Tibial artery (tissue), 4 donors: Measurements from ENCODE around the gene ASPSCR1.
A peak's percentile ranks its signal among the peaks of the same experiment; 100 is the strongest.

Source experiments
- DNase-seq, 2 donors: peaks; one replicate each; pipeline ENCODE4 v3.0.0-alpha.2; 2019
- H3K27ac ChIP-seq, 2 donors: fragments of 200-600 bp; sonication (generic) in 1 of 2; 1 replicate in 1 of 2; 2 replicates in 1 of 2; pipeline ENCODE4 v1.5.1; 2018 to 2019; ENCODE audit warnings: mild to moderate bottlenecking in 1 of 2
- H3K27me3 ChIP-seq, 2 donors: fragments of 200-600 bp; sonication (generic) in 1 of 2; one replicate each; pipeline versions ENCODE4 v1.5.1 to v1.6.0; 2016 to 2019
- H3K36me3 ChIP-seq, 3 donors: fragments of 200-600 bp; sonication (generic) in 2 of 3; one replicate each; pipeline ENCODE4 v1.5.1; 2016 to 2019; ENCODE audit warnings: mild to moderate bottlenecking in 2 of 3
- H3K4me1 ChIP-seq, 4 donors: fragments of 200-600 bp; sonication (generic) in 2 of 4; 1 replicate in 3 of 4; 2 replicates in 1 of 4; pipeline ENCODE4 v1.5.1; 2016 to 2019
- H3K4me3 ChIP-seq, 2 donors: fragments of 200-600 bp; sonication (generic) in 1 of 2; 1 replicate in 1 of 2; 2 replicates in 1 of 2; pipeline ENCODE4 v1.5.1; 2018 to 2019; ENCODE audit warnings: mild to moderate bottlenecking in 2 of 2
- H3K9me3 ChIP-seq, 3 donors: fragments of 200-600 bp; sonication (generic) in 1 of 3; one replicate each; pipeline ENCODE4 v1.5.1; 2016 to 2019
- intact Hi-C: fragments of 100-400 bp; cut with DNase I; formaldehyde crosslinking; loops from one replicate; pipeline ENCODE4 v1.15.0; 2023; ENCODE audit warnings: low total_unique reads
- TF ChIP-seq, protein P1 (sequence below), 2 experiments: fragments of 200-600 bp in 1 of 2; fragments of 450-650 bp in 1 of 2; IDR thresholded peaks; one replicate each; pipeline ENCODE4 v1.5.1; 2017 to 2019; ENCODE audit warnings: antibody characterized with exemption in 2 of 2, mild to moderate bottlenecking in 1 of 2, moderate library complexity in 1 of 2

The ASPSCR1 gene, protein sequence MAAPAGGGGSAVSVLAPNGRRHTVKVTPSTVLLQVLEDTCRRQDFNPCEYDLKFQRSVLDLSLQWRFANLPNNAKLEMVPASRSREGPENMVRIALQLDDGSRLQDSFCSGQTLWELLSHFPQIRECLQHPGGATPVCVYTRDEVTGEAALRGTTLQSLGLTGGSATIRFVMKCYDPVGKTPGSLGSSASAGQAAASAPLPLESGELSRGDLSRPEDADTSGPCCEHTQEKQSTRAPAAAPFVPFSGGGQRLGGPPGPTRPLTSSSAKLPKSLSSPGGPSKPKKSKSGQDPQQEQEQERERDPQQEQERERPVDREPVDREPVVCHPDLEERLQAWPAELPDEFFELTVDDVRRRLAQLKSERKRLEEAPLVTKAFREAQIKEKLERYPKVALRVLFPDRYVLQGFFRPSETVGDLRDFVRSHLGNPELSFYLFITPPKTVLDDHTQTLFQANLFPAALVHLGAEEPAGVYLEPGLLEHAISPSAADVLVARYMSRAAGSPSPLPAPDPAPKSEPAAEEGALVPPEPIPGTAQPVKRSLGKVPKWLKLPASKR

DNA sequence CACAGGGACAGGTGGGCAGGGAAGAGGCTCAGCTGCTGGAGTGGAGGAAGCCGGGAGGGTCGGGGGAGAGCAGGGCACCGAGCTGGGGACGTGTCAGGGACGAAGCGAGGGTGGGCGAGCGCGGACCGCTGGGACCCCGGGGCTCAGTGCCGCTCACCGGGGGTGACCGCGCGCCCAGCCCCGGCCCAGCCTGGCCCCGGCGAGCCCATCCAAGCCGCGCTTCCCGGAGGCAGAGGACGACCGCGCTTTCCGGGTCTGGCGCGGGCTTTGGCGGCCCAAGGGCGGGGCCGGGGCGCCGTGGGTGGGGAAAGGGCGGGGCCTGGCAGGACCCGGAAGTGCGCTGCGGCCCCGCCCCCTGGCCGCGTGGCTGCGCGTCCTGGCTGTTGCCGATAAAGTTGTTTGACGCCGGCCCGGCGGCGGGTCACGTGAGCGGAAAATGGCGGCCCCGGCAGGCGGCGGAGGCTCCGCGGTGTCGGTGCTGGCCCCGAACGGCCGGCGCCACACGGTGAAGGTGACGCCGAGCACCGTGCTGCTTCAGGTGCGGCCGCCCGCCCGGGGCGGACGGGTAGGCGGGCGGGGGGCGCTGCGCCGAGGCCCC is at the start of gene ASPSCR1:
Gene ASPSCR1, plus strand, starts transcription at position 419 of the 598 bp plus-strand sequence. Its CDS starts 18 bp downstream, at position 437.
- H3K36me3 ChIP-seq, result peaks cover 0 to 16% (median 0%) of the 10 kb centered on the region in 3 donors
- intact Hi-C loops, result no loop called here
- DNase-seq, result peak; percentile 81 to 93
- peak within 1 kb of the TSS; percentile 58 to 90 for H3K4me3 ChIP-seq
- H3K9me3 ChIP-seq, result no peaks in the 10 kb centered on the region
- H3K27me3 ChIP-seq, result peaks cover 0 to 5% of the 10 kb centered on the region in 2 donors
- peaks cover 0 to 23% (median 17%) of the 10 kb centered on the region in 4 donors for H3K4me1 ChIP-seq
- H3K27ac ChIP-seq, result peak within 1 kb of the TSS; percentile 80 to 89
- TF ChIP-seq, protein P1, sequence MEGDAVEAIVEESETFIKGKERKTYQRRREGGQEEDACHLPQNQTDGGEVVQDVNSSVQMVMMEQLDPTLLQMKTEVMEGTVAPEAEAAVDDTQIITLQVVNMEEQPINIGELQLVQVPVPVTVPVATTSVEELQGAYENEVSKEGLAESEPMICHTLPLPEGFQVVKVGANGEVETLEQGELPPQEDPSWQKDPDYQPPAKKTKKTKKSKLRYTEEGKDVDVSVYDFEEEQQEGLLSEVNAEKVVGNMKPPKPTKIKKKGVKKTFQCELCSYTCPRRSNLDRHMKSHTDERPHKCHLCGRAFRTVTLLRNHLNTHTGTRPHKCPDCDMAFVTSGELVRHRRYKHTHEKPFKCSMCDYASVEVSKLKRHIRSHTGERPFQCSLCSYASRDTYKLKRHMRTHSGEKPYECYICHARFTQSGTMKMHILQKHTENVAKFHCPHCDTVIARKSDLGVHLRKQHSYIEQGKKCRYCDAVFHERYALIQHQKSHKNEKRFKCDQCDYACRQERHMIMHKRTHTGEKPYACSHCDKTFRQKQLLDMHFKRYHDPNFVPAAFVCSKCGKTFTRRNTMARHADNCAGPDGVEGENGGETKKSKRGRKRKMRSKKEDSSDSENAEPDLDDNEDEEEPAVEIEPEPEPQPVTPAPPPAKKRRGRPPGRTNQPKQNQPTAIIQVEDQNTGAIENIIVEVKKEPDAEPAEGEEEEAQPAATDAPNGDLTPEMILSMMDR (IDR thresholded peaks at IDR 0.05), result no peak

DNA sequence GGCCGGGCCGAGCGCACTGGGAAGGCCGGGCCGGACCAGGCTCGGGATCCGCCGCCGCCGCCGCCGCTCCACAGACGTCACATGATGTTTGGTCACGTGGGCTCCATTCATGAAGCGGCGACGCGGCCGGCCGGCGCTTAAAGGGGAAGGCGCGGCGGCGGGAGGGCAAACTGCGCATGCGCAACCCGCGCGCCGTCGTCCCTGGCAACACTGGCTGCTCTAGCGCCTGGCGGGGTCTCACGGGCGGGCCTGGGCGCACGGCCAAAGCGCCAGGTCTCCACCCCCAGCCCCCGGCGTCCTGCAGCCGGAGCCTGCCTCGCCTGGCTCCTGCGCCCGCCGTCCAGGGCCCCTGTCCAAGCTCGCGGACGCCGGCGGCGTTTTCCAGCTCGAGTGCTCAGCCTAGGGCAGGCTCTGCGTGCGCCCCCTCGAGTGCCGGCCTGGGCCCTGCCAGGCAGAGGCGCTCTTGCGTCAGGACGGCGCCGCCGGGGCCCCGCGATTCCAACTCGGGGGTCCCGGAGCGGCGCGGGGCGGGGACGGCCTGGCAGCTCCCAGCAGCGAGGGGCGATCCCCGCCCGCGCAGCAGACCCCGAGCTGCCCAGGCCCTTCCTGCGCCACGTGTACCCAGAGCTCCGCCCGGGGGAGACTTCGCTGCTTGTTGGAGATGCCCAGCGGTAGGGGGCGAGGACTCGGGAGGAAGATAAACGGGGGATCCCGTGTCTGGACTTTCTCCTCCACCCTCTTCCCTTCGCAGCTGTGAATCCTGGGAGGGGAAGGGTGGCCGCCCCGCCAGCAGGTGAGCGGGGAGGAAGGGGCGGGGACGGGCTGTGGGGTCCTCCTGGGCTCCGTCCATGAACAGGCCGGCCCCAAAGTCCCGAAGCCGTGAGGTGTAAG is 49.5 kb upstream of the ASPSCR1 start, which contains the start of gene MAFG:
Gene MAFG, minus strand, starts transcription at position 83 of the 891 bp plus-strand sequence. CDS start 4,550 bp downstream, outside the sequence.
- H3K4me3 ChIP-seq, result peak within 1 kb of the TSS; percentile 92 to 99
- H3K36me3 ChIP-seq, result peaks cover 0 to 1% (median 0%) of the 10 kb centered on the region in 3 donors
- no peaks in the 10 kb centered on the region for H3K9me3 ChIP-seq
- H3K27ac ChIP-seq, result peak within 1 kb of the TSS; percentile 94
- peak; percentile 92 to 94 for DNase-seq
- peaks cover 0 to 34% of the 10 kb centered on the region in 2 donors for H3K27me3 ChIP-seq
- TF ChIP-seq, protein P1 (IDR thresholded peaks at IDR 0.05), result no peak
- peaks cover 11 to 49% (median 41%) of the 10 kb centered on the region in 4 donors for H3K4me1 ChIP-seq
- intact Hi-C loops, result no loop called here

DNA sequence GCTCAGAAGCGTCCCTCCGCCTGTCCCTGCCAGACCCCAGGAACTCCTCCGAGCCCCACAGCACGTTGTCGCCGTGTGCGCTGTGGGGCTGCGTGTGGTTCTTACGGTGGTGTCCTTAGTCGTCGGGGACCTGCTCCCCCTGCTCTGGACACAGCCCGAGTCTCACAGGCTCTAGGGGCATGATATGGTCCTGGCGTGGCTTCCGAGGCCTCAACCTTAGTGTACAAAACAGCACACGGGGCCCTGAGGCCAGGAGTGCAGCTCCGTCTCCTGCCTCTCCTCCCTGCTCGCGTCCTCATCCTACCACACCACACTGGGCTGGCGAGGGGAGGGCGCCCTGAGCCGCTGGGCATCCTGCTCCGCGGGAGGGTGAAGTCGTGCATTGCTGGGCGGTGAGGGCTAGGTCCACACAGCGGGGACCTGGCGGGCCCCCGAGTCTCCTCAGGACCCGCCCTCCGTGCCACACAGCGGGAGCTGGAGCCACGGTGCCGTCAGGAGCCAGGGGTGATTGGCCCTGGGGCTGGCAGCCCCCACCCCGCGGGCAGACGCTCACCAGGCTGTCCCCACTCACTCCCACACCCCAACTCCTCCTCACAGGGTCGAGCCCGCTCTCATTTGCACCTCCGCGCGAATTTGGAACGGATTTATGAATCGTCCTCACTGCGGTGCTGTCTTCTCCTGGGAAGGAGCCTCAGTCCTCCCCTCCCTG is 48.7 kb upstream of the ASPSCR1 start:
- H3K4me1 ChIP-seq, result peaks cover 10 to 41% (median 33%) of the 10 kb centered on the region in 4 donors
- TF ChIP-seq, protein P1 (IDR thresholded peaks at IDR 0.05), result no peak
- H3K36me3 ChIP-seq, result no peaks in the 10 kb centered on the region
- peak overlapping the region; percentile 53 to 94 for H3K27ac ChIP-seq
- intact Hi-C loops, result no loop called here
- H3K4me3 ChIP-seq, result peak overlapping the region; percentile 92 to 99
- H3K27me3 ChIP-seq, result peaks cover 0 to 34% of the 10 kb centered on the region in 2 donors
- DNase-seq, result no peak
- no peaks in the 10 kb centered on the region for H3K9me3 ChIP-seq

DNA sequence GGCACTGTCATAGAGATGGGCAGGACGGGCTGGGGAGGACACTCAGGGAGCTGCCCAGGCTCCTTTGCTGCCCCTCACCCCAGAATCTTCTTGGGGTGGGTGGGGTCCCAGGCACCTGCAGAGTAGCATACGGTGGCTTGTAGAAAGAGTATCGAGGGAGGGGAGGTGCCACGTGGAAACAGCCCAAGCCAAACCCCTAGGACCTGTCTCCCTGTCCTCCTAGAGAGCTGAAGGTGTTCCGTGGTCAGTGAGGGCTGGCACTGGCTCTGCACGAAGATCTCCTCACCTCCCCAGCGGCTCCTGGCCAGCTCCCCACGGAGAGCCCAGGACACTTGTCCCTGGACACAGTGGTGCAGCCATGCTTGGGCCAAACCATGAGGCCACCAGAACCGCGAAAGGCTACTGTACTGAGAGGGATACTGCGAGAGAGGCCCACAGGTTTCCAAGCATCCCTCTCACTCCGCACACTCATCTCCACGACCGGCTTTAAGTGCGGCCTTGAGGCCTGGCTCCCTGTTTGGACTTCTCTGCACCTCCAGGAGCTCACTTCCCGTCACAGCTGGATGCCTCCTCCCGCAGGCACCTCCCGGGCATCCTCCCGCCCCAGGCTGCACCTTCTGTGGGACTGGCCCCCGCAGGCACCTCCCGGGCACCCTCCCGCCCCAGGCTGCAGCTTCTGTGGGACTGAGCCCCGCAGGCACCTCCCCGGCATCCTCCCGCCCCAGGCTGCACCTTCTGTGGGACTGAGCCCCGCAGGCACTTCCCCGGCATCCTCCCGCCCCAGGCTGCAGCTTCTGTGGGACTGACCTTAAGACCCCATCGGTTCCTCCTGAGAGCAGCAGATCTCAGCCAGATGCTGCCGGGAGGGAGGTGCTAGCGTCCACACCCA is 47.9 kb upstream of the ASPSCR1 start:
- no peak for DNase-seq
- TF ChIP-seq, protein P1 (IDR thresholded peaks at IDR 0.05), result no peak

More for the DNA sequence above, 47.9 kb upstream of the ASPSCR1 start:
- Histone ChIP-seq H3K4me1 (peaks cover 6 to 33% (median 25%) of the 10 kb centered on the region in 4 donors), H3K4me3 (no peak overlapping the region), H3K36me3 (no peaks in the 10 kb centered on the region), H3K9me3 (no peaks in the 10 kb centered on the region), H3K27me3 (peaks cover 0 to 41% of the 10 kb centered on the region in 2 donors), H3K27ac (no peak overlapping the region)
- intact Hi-C loops, result no loop called here
